ENCODE results near the gene GREM1. TPM values are rescaled to one million over a fixed set of nuclear protein-coding genes. Genes with fewer than 3 reads are reported as not detected.

Gene GREM1
- total and polyA plus RNA-seq, 2 donors (not counting 3 experiments of a cell fraction or from before 2014, with no cell fraction given): not detected

DNA sequence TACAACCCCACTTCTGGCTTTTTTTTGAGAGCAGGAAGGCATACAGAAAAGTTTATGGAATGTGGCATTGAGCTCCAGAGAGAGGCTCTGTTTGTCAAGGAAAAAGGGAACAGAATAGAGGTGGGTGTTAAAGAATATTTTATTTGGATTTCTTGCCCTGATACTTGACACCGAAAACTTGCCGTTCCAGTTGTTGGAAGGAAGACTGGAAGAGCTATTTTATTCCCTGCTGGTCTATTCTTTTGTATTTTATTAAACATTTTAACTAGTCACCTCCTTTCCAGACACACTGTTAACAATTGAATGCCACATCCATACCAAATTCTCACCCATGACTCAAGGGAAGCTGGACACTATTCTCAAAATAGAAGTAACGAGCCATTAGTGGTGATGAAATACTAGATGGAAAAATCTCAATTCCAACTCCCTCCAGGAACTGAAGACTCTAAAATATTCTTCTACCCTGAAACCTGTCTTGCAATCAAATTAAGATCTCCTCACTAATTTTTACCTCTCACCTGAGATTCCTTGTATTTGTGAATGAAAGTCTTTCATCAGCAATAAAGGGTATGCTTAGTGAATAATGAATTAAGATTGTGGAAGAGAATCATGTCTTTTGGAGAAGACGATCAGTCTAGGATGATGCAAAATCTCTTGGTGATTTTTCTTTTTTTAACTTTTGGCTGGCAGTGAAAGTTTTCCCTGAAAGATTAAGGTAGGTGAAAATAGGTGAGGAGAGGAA, 28.5 kb downstream of the GREM1 start:
- Histone ChIP-seq H3K9me3 (replicated peaks; ENCODE audit: control insufficient read depth, insufficient read depth, low read length) (no peaks in the 10 kb centered on the region), H3K27me3 (ENCODE audit: control insufficient read depth in 2 of 2, insufficient read depth in 2 of 2, low read length in 2 of 2) (no peaks in the 10 kb centered on the region), H2AFZ (ENCODE audit: low read depth, low read length) (no peak overlapping the region), H3K79me2 (ENCODE audit: control insufficient read depth, insufficient read depth, low read length) (no peaks in the 10 kb centered on the region), H3K4me3 (replicated peaks in 1 of 3; ENCODE audit: insufficient read depth in 1 of 3, low read depth in 1 of 3, low read length in 3 of 3) (no peak overlapping the region), H3K4me1 (ENCODE audit: control insufficient read depth, extremely low read depth, insufficient read depth, low read length) (no peaks in the 10 kb centered on the region), H3K9ac (replicated peaks; ENCODE audit: extremely low read depth, insufficient read depth, low read length) (no peak overlapping the region), H3K9me1 (replicated peaks; ENCODE audit: control insufficient read depth, extremely low read depth, insufficient read depth, low read length) (no peaks in the 10 kb centered on the region), H3K27ac (ENCODE audit: insufficient read depth, low read depth, low read length) (no peak overlapping the region), H3K36me3 (ENCODE audit: control insufficient read depth in 2 of 2, extremely low read depth in 1 of 2, insufficient read depth in 2 of 2, low read length in 2 of 2) (no peaks in the 10 kb centered on the region), H3K4me2 (ENCODE audit: insufficient read depth, low read length) (no peak overlapping the region), H4K20me1 (replicated peaks; ENCODE audit: control insufficient read depth, extremely low read depth, insufficient read depth, low read length) (no peaks in the 10 kb centered on the region)
- dilution Hi-C loops (cut with MboI; ENCODE audit: extremely low pct_ligation_motif_present, low sequenced_read_pairs): no loop called here
- no TSS peak for BruUV-seq (replicated peaks)
- DNase-seq (ENCODE audit: low read depth, low spot score) (no peak), FAIRE-seq (no peak)
- CTCF ChIA-PET: interaction anchor here (2.8 kb wide), 1 partner anchor 97 kb away, joined by 9 read pairs; no protein-coding TSS in a partner anchor
- intact Hi-C loops (cut with micrococcal nuclease): no loop called here
- TF ChIP-seq, protein P1, sequence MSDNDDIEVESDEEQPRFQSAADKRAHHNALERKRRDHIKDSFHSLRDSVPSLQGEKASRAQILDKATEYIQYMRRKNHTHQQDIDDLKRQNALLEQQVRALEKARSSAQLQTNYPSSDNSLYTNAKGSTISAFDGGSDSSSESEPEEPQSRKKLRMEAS (IDR thresholded peaks at IDR 0.05; ENCODE audit: insufficient read depth, insufficient read length): no peak
- TF ChIP-seq EZH2 (IDR thresholded peaks at IDR 0.05; ENCODE audit: borderline replicate concordance, low read depth, low read length, severe bottlenecking) (no peak), MYC (IDR thresholded peaks at IDR 0.05; ENCODE audit: low read depth, low read length) (no peak), JUN (IDR thresholded peaks at IDR 0.05; ENCODE audit: borderline replicate concordance, insufficient read depth, insufficient read length, low read depth) (no peak)
- TF ChIP-seq, protein P2, sequence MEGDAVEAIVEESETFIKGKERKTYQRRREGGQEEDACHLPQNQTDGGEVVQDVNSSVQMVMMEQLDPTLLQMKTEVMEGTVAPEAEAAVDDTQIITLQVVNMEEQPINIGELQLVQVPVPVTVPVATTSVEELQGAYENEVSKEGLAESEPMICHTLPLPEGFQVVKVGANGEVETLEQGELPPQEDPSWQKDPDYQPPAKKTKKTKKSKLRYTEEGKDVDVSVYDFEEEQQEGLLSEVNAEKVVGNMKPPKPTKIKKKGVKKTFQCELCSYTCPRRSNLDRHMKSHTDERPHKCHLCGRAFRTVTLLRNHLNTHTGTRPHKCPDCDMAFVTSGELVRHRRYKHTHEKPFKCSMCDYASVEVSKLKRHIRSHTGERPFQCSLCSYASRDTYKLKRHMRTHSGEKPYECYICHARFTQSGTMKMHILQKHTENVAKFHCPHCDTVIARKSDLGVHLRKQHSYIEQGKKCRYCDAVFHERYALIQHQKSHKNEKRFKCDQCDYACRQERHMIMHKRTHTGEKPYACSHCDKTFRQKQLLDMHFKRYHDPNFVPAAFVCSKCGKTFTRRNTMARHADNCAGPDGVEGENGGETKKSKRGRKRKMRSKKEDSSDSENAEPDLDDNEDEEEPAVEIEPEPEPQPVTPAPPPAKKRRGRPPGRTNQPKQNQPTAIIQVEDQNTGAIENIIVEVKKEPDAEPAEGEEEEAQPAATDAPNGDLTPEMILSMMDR (IDR thresholded peaks at IDR 0.05; ENCODE audit: extremely low read depth in 1 of 2, insufficient read depth in 1 of 2, low read depth in 1 of 2, low read length in 2 of 2): no peak
- POLR2A ChIA-PET: no interaction called here

All from endothelial cell of umbilical vein (primary cell).